ENCODE measurements around the gene PLEKHA7.
"Not testable (repeated sequence)": the region's sequence is repeated elsewhere in the genome, so short reads cannot be mapped to it uniquely, and the experiment has no call there.

The PLEKHA7 gene

GRCh38 chr11:16902182-16902581 lies 112.0 kb downstream of the PLEKHA7 start:
- DNase-seq = no peak

- DNase-seq = no peak
Measured at GRCh38 chr11:16900491-16900890, 113.7 kb downstream of the PLEKHA7 start.

GRCh38 chr11:16899708-16900303 lies 114.4 kb downstream of the PLEKHA7 start:
- no peak for DNase-seq

- DNase-seq = no peak
Measured at GRCh38 chr11:16898274-16898985, 115.8 kb downstream of the PLEKHA7 start.

- DNase-seq = peak in 1 of 2 experiments; percentile 3
Measured at GRCh38 chr11:16897470-16898061, 116.6 kb downstream of the PLEKHA7 start.

GRCh38 chr11:16896729-16897469 lies 117.3 kb downstream of the PLEKHA7 start:
- DNase-seq = no peak

GRCh38 chr11:16895306-16895705 lies 118.9 kb downstream of the PLEKHA7 start:
- DNase-seq = no peak

- no peak for DNase-seq
Measured at GRCh38 chr11:16893456-16894066, 120.7 kb downstream of the PLEKHA7 start.

GRCh38 chr11:16891964-16892363 lies 122.2 kb downstream of the PLEKHA7 start:
- no peak for DNase-seq

GRCh38 chr11:16891165-16891564 lies 123.0 kb downstream of the PLEKHA7 start:
- no peak for DNase-seq

- DNase-seq = no peak
Measured at GRCh38 chr11:16890442-16890841, 123.8 kb downstream of the PLEKHA7 start.

GRCh38 chr11:16889905-16890304 lies 124.3 kb downstream of the PLEKHA7 start:
- DNase-seq = no peak

- not testable (repeated sequence) for DNase-seq
Measured at GRCh38 chr11:16889010-16889409, 125.2 kb downstream of the PLEKHA7 start.

- DNase-seq = not testable (repeated sequence)
Measured at GRCh38 chr11:16887887-16888286, 126.3 kb downstream of the PLEKHA7 start.

- peak; percentile 40 to 48 for DNase-seq
Measured at GRCh38 chr11:16883174-16883573, 131.0 kb downstream of the PLEKHA7 start.

GRCh38 chr11:16881766-16882165 lies 132.4 kb downstream of the PLEKHA7 start:
- no peak for DNase-seq

- peak in 1 of 2 experiments; percentile 30 for DNase-seq
Measured at GRCh38 chr11:16881074-16881709, 133.0 kb downstream of the PLEKHA7 start.

GRCh38 chr11:16880184-16880801 lies 133.9 kb downstream of the PLEKHA7 start:
- no peak for DNase-seq

GRCh38 chr11:16879690-16880089 lies 134.5 kb downstream of the PLEKHA7 start:
- no peak for DNase-seq

GRCh38 chr11:16876837-16877236 lies 137.4 kb downstream of the PLEKHA7 start:
- DNase-seq = no peak

- no peak for DNase-seq
Measured at GRCh38 chr11:16876053-16876752, 138.0 kb downstream of the PLEKHA7 start.
